Astrocyte of the spinal cord (primary cell): ENCODE results near the gene USP6.

Experiments used
- DNase-seq: peaks from one replicate; pipeline ENCODE4 v3.0.0; 2011; ENCODE audit warnings: low read depth, low spot score
- H3K4me3 ChIP-seq: 2 replicates; pipeline ENCODE4 v1.5.1; 2011; ENCODE audit warnings: low read depth, mild to moderate bottlenecking, low read length, moderate library complexity
- in situ Hi-C: cut with HindIII; loops from 2 replicates; pipeline ENCODE4 v1.10.0; 2017; ENCODE audit warnings: low sequenced_read_pairs
- TF ChIP-seq, protein P1 (sequence below): IDR thresholded peaks from 2 replicates; pipeline ENCODE4 v1.5.1; 2012; ENCODE audit warnings: low read depth, mild to moderate bottlenecking, low read length, inconsistent platforms

USP6 gene

DNA sequence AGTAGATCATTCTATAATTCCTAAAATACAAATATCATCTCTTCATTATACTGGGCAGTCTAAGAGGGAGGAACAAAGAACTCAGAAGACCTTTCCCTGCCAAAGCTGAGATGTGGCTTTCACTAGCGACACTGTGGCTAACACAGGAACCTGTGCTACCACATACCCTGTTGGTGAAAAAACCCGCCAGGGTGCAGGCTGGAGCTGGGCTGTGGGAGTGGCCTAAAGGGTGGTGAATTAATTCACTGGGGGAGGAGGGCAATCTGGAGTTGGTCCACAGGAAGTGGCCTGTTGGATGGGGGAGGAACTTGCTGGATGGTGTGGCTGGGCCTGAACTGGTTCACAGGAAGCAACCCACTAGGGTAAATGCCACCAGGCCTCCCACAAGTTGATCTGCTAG, 68.5 kb downstream of the USP6 start:
- no peak overlapping the region for H3K4me3 ChIP-seq
- in situ Hi-C loops, result no loop called here
- DNase-seq, result no peak
- TF ChIP-seq, protein P1, sequence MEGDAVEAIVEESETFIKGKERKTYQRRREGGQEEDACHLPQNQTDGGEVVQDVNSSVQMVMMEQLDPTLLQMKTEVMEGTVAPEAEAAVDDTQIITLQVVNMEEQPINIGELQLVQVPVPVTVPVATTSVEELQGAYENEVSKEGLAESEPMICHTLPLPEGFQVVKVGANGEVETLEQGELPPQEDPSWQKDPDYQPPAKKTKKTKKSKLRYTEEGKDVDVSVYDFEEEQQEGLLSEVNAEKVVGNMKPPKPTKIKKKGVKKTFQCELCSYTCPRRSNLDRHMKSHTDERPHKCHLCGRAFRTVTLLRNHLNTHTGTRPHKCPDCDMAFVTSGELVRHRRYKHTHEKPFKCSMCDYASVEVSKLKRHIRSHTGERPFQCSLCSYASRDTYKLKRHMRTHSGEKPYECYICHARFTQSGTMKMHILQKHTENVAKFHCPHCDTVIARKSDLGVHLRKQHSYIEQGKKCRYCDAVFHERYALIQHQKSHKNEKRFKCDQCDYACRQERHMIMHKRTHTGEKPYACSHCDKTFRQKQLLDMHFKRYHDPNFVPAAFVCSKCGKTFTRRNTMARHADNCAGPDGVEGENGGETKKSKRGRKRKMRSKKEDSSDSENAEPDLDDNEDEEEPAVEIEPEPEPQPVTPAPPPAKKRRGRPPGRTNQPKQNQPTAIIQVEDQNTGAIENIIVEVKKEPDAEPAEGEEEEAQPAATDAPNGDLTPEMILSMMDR, result no peak

DNA sequence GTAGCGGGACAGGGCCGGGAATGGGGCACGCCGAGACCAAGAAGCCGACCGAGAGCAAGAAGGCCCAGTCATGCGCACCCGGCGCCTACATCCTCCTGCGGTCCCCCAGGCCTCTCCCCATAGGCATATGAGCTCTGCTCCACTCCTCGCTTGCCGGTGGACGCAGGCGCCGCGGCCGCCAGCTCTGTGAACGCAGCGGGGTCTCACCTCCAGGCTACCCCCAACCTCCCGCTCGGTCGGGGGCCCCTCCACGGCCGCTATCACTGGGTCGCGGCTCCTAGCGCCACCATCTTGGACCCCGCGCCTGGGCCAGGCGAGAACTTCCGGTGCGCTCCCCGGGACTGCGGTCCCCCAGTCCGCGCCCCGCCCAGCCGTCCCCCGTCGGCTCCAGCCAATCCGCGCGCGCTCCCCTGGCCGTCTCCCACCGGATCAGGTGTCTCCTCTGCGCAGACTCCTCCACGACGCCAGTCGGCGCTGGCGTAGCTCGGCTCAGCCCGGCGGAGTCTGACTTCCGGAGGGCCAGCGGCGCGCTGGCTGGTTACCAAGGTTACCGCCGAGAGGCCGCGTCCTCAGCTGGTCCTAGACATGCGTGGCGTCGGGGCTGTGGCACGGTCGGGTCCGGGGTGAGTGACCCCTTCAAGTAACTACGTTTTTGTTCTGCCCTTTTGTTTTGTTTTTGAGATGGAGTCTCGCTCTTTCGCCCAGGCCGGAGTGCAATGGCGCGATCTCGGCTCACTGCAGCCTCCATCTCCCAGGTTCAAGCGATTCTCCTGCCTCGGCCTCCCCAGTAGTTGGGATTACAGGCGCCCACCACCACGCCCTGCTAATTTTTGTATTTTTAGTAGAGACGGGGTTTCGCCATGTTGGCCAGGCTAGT, 75.9 kb downstream of the USP6 start, which contains the start of gene ZNF594:
ZNF594 (minus strand) TSS at position 328 of the 877 bp plus-strand sequence. CDS start 7,612 bp downstream, outside the sequence.
- peak; percentile 97 for DNase-seq
- in situ Hi-C loops, result no loop called here
- TF ChIP-seq, protein P1, result peak; percentile 79
- peak within 1 kb of the TSS; percentile 86 for H3K4me3 ChIP-seq

DNA sequence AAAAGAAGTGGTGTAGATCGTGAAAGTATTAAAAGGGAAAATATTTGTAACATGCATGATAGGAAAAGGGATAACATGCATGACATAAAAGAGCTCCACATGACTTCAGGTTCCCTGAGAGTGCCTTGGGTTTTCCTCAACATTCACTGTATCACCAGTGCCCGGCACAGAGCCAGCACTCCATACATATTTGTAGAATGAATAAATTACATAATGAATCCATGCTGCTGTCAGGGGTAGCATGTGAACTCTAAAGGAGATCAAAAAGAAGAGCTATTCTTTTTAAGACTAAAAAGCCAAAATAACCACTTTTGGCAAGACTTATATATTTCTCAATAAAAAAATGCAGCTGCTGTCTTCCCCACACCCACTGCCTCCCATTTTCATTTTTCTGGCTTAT, 78.5 kb downstream of the USP6 start:
- TF ChIP-seq, protein P1, result no peak
- in situ Hi-C loops, result no loop called here
- no peak for DNase-seq
- no peak overlapping the region for H3K4me3 ChIP-seq

DNA sequence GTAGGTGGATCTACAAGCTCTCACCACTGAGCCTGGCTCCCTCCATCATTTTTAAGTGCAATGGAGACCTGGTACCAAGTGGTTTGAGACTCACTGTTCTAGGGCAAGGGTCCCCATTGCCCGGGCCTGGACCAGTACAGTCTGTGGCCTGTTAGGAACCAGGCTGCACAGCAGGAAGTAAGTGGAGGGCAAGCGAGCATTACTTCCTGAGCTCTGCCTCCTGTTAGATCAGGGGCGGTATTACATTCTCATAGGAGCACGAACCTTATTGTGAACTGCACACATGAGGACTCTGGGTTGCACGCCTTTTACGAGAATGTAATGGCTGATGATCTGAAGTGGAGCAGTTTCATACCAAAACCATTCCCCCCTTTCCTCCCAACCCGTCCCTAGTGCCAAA, 82.6 kb downstream of the USP6 start:
- H3K4me3 ChIP-seq, result no peak overlapping the region
- in situ Hi-C loops, result no loop called here
- TF ChIP-seq, protein P1, result no peak
- DNase-seq, result no peak

DNA sequence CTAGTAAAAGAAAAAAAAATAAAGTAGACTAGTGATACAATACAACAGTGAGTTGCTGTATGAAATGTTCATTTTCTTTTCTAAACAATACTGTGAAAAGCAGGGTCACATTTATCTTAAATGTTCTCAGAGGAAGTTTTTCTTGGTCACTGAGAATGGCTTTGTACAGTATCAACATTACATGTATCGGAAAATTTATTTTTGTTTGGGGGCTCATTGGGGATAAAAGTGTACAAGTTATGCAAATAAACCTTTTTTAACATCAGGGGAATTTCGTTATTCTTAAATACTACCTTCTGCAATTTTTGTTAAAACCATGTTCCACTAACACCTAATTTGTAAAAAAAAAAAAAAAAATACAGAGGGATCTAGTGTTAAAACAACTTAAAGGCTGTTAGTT, 84.5 kb downstream of the USP6 start:
- in situ Hi-C loops, result no loop called here
- DNase-seq, result no peak
- TF ChIP-seq, protein P1, result no peak
- no peak overlapping the region for H3K4me3 ChIP-seq

DNA sequence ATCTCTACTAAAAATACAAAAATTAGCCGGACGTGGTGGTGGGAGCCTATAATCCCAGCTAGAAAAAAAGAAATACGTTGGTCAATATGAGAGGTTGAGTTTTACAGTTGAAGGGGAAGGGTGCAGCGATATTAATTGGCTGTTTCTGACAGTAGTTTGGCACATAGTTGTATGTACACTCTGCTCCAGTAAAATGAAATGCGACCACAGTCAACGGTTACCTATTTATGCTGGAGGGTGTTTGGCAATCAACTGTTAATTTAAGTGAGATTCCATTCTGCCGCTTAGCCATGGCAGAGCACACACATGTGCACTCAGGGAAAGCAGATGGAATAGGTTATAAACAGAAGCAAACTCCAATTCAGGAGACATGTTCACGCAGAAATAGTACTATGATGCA, 85.2 kb downstream of the USP6 start:
- DNase-seq, result no peak
- TF ChIP-seq, protein P1, result no peak
- H3K4me3 ChIP-seq, result no peak overlapping the region
- in situ Hi-C loops, result no loop called here
